Endodermal cell (in vitro differentiated cells): Measurements from ENCODE around the gene ZNF500. TPM values are rescaled to one million over a fixed set of nuclear protein-coding genes. Genes with fewer than 3 reads are reported as not detected.

ENCODE experiments used
- DNase-seq: peaks from one replicate; pipeline ENCODE4 v3.0.0-alpha.2; 2017
- H3K27ac ChIP-seq: 2 replicates; pipeline ENCODE4 v1.5.1; 2013; ENCODE audit warnings: mild to moderate bottlenecking, low read depth, low read length, moderate library complexity
- H3K27me3 ChIP-seq: 2 replicates; pipeline ENCODE4 v1.6.1; 2013; ENCODE audit warnings: mild to moderate bottlenecking, low read length, moderate library complexity; ENCODE audit not compliant: insufficient read depth, control insufficient read depth, poor library complexity, severe bottlenecking
- H3K36me3 ChIP-seq: 2 replicates; pipeline ENCODE4 v1.7.0; 2013; ENCODE audit warnings: mild to moderate bottlenecking, low read length, moderate library complexity; ENCODE audit not compliant: control insufficient read depth, insufficient read depth
- H3K4me1 ChIP-seq: one replicate; pipeline ENCODE4 v1.7.0; 2013; ENCODE audit warnings: low read length; ENCODE audit not compliant: control insufficient read depth, insufficient read depth
- H3K4me3 ChIP-seq: 2 replicates; pipeline ENCODE4 v1.5.1; 2013; ENCODE audit warnings: mild to moderate bottlenecking, low read length, moderate library complexity
- H3K9ac ChIP-seq: 2 replicates; pipeline ENCODE4 v1.6.1; 2013; ENCODE audit warnings: mild to moderate bottlenecking, low read length, moderate library complexity; ENCODE audit not compliant: poor library complexity, severe bottlenecking; ENCODE audit errors: extremely low read depth
- H3K9me3 ChIP-seq: 2 replicates; pipeline ENCODE4 v1.6.1; 2013; ENCODE audit warnings: mild to moderate bottlenecking, low read length, moderate library complexity; ENCODE audit not compliant: control insufficient read depth
- H3K27ac Mint-ChIP-seq: 2 replicates; pipeline ENCODE4 v1.8.0; 2020; ENCODE audit warnings: mixed read lengths
- H3K27me3 Mint-ChIP-seq: 2 replicates; pipeline ENCODE4 v1.8.0; 2021; ENCODE audit warnings: mild to moderate bottlenecking, mixed read lengths; ENCODE audit not compliant: insufficient read depth
- H3K36me3 Mint-ChIP-seq: 2 replicates; pipeline ENCODE4 v1.8.0; 2020; ENCODE audit warnings: low read depth, mixed read lengths
- H3K4me1 Mint-ChIP-seq: 2 replicates; pipeline ENCODE4 v1.8.0; 2020; ENCODE audit warnings: mixed read lengths
- H3K4me3 Mint-ChIP-seq: 2 replicates; pipeline ENCODE4 v1.8.0; 2020; ENCODE audit warnings: mild to moderate bottlenecking, moderate library complexity, mixed read lengths
- H3K9me3 Mint-ChIP-seq: 2 replicates; pipeline ENCODE4 v1.8.0; 2020; ENCODE audit warnings: mild to moderate bottlenecking, mixed read lengths
- WGBS, 2 experiments: methylation state at CpG; one replicate each; pipeline versions ENCODE4 v1.1.5 to v1.1.7; 2013; ENCODE audit warnings: missing lambda C conversion rate in 2 of 2, mixed read lengths in 1 of 2; ENCODE audit not compliant: insufficient coverage in 1 of 2, insufficient read length in 1 of 2; 5-methylcytosine and 5-hydroxymethylcytosine counted together
- total RNA-seq, 2 donors: library from RNA; stranded (reverse); fragmentation: NEBNext Ultra II Directional in 1 of 2; extraction: Animal tissue kit (Norgen Biotek cat#: 25700) in 1 of 2; gene quantifications; 2 replicates in 1 of 2; 3 replicates in 1 of 2; pipeline ENCODE4 v1.2.1, GENCODE V29; 2021
- TF ChIP-seq, protein P1 (sequence below): fragments of 200-600 bp; sonication (generic); conservative IDR thresholded peaks from 2 replicates; pipeline ENCODE4 v1.5.0; 2021; ENCODE audit warnings: antibody characterized with exemption, mild to moderate bottlenecking

Gene ZNF500
- total RNA-seq, 2 donors from 2014 or later: 17.2 to 21.6 TPM

GRCh38 chr16:4733211-4733742, 33.7 kb downstream of the ZNF500 start:
- H3K4me1 ChIP-seq: no peaks in the 10 kb centered on the region
- Mint-ChIP-seq H3K4me1 (peaks cover 2% of the 10 kb centered on the region), H3K36me3 (peaks cover 21% of the 10 kb centered on the region), H3K27ac (peak overlapping the region; percentile 92), H3K27me3 (peaks cover 3% of the 10 kb centered on the region), H3K9me3 (no peaks in the 10 kb centered on the region), H3K4me3 (peak overlapping the region; percentile 88)
- peaks cover 23% of the 10 kb centered on the region for H3K36me3 ChIP-seq
- H3K4me3 ChIP-seq: peak overlapping the region; percentile 97
- 26 to 45% methylated on average over 7 to 16 of the region's 17 CpGs for WGBS, 2 experiments
- no peaks in the 10 kb centered on the region for H3K9me3 ChIP-seq
- H3K27ac ChIP-seq: no peak overlapping the region
- peak overlapping the region; percentile 64 for H3K9ac ChIP-seq
- TF ChIP-seq, protein P1, sequence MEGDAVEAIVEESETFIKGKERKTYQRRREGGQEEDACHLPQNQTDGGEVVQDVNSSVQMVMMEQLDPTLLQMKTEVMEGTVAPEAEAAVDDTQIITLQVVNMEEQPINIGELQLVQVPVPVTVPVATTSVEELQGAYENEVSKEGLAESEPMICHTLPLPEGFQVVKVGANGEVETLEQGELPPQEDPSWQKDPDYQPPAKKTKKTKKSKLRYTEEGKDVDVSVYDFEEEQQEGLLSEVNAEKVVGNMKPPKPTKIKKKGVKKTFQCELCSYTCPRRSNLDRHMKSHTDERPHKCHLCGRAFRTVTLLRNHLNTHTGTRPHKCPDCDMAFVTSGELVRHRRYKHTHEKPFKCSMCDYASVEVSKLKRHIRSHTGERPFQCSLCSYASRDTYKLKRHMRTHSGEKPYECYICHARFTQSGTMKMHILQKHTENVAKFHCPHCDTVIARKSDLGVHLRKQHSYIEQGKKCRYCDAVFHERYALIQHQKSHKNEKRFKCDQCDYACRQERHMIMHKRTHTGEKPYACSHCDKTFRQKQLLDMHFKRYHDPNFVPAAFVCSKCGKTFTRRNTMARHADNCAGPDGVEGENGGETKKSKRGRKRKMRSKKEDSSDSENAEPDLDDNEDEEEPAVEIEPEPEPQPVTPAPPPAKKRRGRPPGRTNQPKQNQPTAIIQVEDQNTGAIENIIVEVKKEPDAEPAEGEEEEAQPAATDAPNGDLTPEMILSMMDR: no peak
- DNase-seq: no peak
- no peaks in the 10 kb centered on the region for H3K27me3 ChIP-seq

DNA sequence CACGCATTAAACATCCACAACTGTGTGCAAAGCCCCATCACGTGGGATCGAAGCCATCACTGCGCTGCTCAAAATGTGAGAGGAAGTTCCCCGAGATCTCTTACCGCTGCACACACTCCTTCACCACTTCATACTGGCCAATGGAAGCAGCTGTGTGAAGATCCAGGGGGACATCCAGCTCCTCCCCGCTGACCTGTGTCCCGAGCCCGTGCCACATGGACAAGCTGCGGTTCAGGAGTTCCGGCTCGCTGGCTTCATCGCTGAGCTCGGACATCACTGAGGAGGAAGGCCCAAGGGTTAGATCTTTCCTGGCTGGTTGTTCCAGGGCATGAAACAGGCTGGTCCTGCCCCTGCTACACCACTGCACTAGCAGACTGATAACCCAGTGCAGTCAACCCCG, 37.1 kb downstream of the ZNF500 start:
- peaks cover 42% of the 10 kb centered on the region for H3K36me3 ChIP-seq
- Mint-ChIP-seq H3K36me3 (peaks cover 34% of the 10 kb centered on the region), H3K4me3 (no peak overlapping the region)

GRCh38 chr16:4728676-4729075, 38.3 kb downstream of the ZNF500 start:
- peaks cover 38% of the 10 kb centered on the region for H3K36me3 Mint-ChIP-seq
- Histone ChIP-seq H3K27me3 (no peaks in the 10 kb centered on the region), H3K4me3 (no peak overlapping the region), H3K4me1 (no peaks in the 10 kb centered on the region), H3K36me3 (peaks cover 52% of the 10 kb centered on the region), H3K27ac (no peak overlapping the region), H3K9me3 (no peaks in the 10 kb centered on the region), H3K9ac (no peak overlapping the region)
- H3K4me3 Mint-ChIP-seq: no peak overlapping the region
- no peaks in the 10 kb centered on the region for H3K27me3 Mint-ChIP-seq
- DNase-seq: no peak
- TF ChIP-seq, protein P1: no peak
- H3K4me1 Mint-ChIP-seq: peaks cover 2% of the 10 kb centered on the region
- 93 to 97% methylated on average over 6 to 8 of the region's 8 CpGs for WGBS, 2 experiments
- H3K9me3 Mint-ChIP-seq: no peaks in the 10 kb centered on the region
- H3K27ac Mint-ChIP-seq: peak overlapping the region; percentile 72

More for the DNA sequence above, 37.1 kb downstream of the ZNF500 start:
- Mint-ChIP-seq H3K27me3 (no peaks in the 10 kb centered on the region), H3K9me3 (no peaks in the 10 kb centered on the region), H3K27ac (no peak overlapping the region), H3K4me1 (peaks cover 2% of the 10 kb centered on the region)
- TF ChIP-seq, protein P1: no peak
- Histone ChIP-seq H3K27me3 (no peaks in the 10 kb centered on the region), H3K9ac (no peak overlapping the region), H3K27ac (no peak overlapping the region), H3K4me1 (no peaks in the 10 kb centered on the region), H3K9me3 (no peaks in the 10 kb centered on the region), H3K4me3 (no peak overlapping the region)
- 96 to 100% methylated on average over 13 to 15 of the region's 15 CpGs for WGBS, 2 experiments
- no peak for DNase-seq
